Cardiac fibroblast (primary cell): ENCODE results near the gene ME3.

Experiments
- DNase-seq, 2 donors: peaks; one replicate each; pipeline versions ENCODE4 v3.0.0 to v3.0.0-alpha.2; 2010; ENCODE audit warnings: low read depth in 2 of 2
- H3K4me3 ChIP-seq, 2 donors: replicated peaks in 1 of 2; 1 replicate in 1 of 2; 2 replicates in 1 of 2; pipeline ENCODE4 v1.5.1; 2011; ENCODE audit warnings: low read depth in 2 of 2, low read length in 2 of 2, mild to moderate bottlenecking in 2 of 2, moderate library complexity in 1 of 2
- TF ChIP-seq, protein P1 (sequence below): IDR thresholded peaks from one replicate; pipeline ENCODE4 v1.5.1; 2011; ENCODE audit warnings: low read depth, mild to moderate bottlenecking, low read length, inconsistent platforms

Gene ME3

DNA sequence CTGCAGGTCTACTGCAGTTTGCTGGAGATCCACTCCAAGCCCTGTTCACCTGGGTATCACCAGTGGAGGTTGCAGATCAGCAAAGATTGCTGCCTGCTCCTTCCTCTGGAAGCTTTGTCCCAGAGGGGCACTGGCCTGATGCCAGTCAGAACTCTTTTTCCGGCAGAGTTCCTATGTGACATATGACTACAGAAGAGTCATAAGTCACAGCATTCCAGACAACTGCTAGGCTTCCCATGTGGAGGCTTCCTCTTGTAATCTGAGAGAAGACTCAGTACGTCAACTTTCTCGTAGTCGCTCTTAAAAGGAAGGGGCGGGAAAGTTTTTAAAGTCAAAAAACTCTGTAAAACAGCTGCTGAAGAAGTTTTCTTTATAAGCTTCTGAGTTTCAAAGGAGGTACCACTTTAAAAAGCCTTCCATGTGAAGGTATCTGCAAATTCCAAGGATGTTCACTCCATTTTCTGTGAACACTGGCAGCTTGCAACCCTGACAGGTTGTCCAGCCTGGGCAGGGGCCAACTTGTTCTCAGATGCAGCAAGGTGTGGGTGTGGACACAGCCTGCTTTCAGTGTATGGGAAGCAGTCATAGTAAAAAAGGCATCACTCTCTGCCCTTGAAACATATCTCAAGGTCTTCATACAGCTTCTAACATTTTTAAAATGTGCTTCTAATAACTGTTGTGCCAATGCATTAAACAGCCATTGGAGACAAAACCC is 97.8 kb downstream of the ME3 start:
- TF ChIP-seq, protein P1, sequence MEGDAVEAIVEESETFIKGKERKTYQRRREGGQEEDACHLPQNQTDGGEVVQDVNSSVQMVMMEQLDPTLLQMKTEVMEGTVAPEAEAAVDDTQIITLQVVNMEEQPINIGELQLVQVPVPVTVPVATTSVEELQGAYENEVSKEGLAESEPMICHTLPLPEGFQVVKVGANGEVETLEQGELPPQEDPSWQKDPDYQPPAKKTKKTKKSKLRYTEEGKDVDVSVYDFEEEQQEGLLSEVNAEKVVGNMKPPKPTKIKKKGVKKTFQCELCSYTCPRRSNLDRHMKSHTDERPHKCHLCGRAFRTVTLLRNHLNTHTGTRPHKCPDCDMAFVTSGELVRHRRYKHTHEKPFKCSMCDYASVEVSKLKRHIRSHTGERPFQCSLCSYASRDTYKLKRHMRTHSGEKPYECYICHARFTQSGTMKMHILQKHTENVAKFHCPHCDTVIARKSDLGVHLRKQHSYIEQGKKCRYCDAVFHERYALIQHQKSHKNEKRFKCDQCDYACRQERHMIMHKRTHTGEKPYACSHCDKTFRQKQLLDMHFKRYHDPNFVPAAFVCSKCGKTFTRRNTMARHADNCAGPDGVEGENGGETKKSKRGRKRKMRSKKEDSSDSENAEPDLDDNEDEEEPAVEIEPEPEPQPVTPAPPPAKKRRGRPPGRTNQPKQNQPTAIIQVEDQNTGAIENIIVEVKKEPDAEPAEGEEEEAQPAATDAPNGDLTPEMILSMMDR: no peak
- peak; percentile 50 to 61 for DNase-seq
- no peak overlapping the region for H3K4me3 ChIP-seq

DNA sequence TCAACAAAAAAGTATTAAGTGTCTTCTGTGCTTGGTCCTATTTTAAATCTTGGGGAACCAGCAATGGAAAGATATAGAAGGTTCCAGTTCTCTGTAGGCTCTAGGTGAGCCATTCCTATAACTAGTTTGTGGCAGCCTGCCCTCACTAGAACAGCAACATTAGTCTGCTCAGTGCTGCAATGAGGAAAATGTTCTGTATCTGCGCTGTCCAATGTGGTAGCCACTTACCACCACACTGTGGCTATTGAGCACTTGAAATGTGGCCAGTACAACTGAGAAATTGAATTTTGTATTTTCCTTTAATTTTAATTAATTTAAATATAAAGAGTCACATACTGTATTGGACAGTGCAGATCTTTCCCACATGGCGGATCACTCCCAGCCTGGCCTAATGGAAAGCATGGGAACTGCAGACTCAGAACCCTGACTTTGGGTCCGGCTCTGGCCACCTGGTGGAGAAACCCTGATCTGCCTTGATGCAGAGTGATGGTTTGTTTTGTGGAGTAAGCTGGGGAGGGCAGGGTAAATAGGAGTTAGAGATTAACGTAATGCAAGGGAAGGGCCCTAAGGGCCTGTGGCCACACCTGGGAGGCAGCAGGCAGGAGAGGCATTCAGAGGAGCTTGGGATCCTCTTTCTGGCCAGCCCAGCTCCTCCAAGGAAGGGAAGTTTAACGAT is 101.0 kb downstream of the ME3 start:
- TF ChIP-seq, protein P1: peak; percentile 53
- H3K4me3 ChIP-seq: no peak overlapping the region
- DNase-seq: no peak

DNA sequence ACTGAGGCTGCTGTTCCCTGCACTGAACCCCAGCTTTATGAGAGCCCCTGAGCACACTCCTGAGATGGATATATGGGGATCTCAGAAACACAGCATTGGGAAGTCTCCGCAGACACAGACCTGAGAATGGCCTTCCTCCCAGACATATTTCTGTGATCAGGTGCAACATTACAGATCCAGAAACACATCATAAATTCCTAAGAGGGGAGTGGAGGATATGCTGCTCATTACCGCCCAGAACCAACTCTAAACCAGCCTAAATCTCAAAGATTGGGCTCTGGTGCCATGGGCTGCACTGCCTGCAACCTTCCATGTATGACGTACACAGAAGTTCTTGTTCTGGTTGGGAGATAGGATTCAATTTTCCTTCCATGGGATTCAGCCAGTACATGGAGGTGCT is 102.0 kb downstream of the ME3 start:
- no peak overlapping the region for H3K4me3 ChIP-seq
- TF ChIP-seq, protein P1: no peak
- no peak for DNase-seq

DNA sequence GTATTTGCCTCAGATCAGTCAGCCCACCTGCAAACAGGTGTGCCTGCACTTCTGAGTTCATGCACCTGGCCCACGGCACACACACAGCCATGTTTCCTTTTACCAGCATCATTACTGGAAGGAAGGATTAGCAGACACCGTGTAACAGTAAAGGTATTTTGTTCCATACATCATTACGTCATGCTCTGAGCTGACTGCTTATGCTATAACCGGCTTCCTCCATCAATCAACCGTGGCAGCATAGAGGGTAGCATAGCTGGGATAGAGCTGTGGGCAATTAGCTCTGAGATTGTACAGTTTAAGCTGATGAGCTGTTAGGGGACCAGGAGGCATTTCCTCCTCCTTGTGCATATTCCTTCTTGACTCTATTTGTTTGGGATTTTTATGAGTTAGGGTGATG is 102.4 kb downstream of the ME3 start:
- no peak for DNase-seq
- TF ChIP-seq, protein P1: no peak
- no peak overlapping the region for H3K4me3 ChIP-seq

DNA sequence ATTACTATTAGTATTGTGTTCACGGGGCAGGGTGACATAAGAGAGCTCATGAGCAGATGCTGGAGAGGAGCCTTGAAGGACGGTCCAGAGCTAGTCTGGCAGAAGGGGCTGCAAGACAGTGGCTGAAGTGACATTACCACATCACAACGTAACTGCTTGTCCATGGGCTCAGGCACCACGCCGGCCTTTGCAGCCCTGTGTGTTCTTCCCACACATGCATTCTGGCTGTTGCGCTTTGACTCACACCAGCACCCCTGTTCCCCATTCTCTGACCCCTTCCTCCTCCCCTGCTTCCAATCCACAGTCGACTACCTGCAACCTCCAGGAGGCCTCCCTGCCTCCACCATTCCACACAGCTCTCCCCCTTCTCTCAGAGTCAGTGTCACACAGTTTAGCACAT is 103.3 kb downstream of the ME3 start:
- TF ChIP-seq, protein P1: no peak
- DNase-seq: no peak
- no peak overlapping the region for H3K4me3 ChIP-seq

DNA sequence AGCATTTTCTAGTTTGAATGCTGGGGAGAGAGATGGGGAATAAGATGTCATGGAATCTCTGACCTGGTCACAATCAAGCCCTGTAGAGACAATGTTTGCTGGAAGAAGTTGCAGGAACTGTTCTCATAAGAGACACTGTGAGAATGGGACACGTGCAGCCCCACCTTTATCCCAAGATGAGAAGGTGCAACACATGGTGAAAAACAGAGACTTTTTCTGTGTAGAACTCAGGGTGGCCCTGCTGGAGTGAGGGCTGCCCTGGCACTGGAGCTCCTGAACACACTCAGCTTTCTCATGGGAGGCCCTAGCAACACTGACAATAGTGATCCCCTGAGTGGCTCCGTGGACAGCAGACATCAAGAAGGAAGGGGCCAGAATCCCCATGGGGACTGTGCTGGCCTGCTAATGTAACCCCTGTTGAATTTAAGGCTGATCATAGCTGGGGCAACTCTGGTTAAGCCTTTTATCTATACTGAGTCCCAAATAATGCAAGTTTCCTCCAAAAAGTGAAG is 106.6 kb downstream of the ME3 start:
- H3K4me3 ChIP-seq: no peak overlapping the region
- no peak for DNase-seq
- TF ChIP-seq, protein P1: no peak
